GM12873 (cell line): ENCODE data around the gene DGLUCY.

Experiments
- TF ChIP-seq, protein P1 (sequence below): IDR thresholded peaks from 2 replicates; pipeline ENCODE4 v1.5.1; 2012; ENCODE audit warnings: low read depth, mild to moderate bottlenecking, moderate library complexity, low read length, control low read depth; ENCODE audit not compliant: insufficient read depth; ENCODE audit errors: missing control alignments

DGLUCY gene

DNA sequence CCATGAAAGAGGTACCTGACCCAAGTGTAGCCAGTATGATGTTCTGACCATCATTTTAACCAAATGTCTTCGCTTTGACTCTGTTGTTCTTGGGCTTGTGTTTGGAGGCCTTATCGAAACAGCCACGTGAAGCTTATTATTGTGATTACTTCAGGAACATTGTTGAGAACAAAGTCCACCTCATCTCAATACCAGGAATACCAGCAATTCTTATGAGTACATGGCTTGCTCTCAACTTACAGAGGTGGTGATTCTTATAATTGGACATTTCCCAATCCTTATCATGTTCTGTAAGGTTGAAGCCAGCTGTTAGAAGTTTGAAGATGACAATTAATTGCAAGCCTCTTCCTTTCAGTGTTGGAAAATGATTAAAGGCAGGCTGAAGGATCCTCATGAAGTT, 31.6 kb upstream of the DGLUCY start:
- TF ChIP-seq, protein P1, sequence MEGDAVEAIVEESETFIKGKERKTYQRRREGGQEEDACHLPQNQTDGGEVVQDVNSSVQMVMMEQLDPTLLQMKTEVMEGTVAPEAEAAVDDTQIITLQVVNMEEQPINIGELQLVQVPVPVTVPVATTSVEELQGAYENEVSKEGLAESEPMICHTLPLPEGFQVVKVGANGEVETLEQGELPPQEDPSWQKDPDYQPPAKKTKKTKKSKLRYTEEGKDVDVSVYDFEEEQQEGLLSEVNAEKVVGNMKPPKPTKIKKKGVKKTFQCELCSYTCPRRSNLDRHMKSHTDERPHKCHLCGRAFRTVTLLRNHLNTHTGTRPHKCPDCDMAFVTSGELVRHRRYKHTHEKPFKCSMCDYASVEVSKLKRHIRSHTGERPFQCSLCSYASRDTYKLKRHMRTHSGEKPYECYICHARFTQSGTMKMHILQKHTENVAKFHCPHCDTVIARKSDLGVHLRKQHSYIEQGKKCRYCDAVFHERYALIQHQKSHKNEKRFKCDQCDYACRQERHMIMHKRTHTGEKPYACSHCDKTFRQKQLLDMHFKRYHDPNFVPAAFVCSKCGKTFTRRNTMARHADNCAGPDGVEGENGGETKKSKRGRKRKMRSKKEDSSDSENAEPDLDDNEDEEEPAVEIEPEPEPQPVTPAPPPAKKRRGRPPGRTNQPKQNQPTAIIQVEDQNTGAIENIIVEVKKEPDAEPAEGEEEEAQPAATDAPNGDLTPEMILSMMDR = no peak

DNA sequence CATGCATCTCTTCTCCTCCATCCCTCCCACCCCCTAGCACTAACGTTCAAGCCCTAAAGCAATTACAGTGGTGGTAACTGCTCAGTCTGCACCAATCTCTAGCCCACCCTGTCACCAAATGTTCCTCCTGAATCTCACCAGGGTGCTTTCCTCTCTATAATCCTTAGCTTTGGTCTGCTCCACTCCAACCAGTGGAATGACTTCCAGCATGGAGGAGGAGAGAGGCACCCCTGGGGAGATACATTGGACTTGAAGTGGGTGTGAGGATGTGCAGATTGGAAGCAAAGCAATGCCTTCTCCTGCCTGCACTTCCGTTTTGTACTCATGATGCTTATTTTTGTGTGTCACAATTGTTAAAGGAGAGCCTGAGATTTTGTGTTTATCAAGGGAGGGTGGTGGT, 29.4 kb upstream of the DGLUCY start:
- TF ChIP-seq, protein P1 = no peak

DNA sequence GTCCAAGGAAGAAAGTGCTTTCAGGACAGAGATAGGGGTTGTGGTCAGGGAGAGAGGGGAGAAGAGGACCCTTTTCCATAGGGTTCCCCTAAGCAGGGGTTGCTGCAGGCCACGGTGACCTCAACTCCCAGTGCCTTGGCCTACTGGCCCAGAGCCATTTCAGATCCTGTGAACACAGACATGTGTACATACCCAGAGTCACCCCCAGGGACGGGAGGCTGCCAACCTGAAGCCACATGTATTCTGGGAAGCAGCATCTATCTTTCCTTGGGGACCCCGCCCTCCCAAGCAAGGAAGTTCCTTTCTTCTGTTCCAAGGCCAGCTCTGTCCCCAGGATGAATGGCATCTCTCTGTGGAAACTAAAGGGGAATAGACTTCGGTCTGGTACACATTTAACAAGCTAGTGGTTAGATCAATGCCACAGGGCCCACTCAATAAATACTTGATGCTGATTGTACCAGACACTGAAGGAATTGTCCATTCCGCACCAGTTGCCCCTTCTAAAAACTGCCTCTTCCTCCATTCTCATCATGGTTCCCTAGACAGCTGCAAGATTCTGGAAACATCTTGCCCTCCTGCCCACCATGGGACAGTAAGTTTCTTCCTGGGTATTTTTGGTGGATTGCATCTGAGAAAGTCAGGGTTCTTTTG, 25.2 kb upstream of the DGLUCY start:
- TF ChIP-seq, protein P1 = no peak

DNA sequence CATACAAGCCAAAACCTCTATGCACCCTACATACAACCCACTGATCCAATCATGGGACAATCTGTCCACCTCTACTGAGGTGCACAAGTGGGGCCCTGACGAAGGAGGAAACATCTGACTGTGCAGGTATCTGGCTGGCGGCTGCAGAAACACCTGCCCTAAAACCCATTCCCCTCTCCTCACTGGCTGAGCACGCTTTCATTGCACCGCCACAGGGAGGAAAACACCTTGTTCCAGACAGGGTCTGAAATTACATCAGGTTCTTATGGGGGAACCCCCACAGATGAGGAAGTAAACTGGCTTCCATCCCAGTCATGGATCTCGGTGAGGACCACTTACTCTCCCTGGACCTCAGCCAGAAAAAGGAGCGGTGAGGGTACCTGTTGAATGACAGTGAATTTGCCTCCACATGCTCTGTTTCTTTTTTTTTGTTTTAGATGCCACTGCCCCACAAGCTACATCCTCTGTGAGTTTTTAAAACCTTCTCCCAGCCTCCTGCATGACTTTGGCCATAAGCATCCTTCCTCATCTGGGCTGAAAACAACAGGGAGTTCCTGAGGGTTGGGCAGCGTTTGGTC, 23.8 kb upstream of the DGLUCY start:
- TF ChIP-seq, protein P1 = no peak

DNA sequence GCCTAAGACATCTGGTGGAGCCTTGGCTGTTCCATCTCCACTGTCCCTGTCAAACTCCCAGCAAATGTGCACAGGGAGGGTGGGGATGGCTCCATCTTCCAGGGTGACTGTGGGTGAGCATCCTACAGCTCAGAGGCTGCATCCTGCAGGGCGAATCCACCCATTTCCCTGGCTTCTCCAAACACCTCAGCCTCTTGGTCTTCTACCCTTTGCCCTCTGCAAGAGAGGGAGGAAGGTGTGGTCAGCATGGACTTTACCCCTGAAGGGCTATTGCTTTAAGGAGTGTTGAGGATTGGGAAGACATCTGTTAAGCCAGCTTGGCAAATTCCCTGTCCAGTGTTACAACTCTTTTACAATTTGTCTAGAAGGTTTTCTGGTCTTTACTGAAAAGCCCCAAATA, 23.1 kb upstream of the DGLUCY start:
- TF ChIP-seq, protein P1 = no peak

DNA sequence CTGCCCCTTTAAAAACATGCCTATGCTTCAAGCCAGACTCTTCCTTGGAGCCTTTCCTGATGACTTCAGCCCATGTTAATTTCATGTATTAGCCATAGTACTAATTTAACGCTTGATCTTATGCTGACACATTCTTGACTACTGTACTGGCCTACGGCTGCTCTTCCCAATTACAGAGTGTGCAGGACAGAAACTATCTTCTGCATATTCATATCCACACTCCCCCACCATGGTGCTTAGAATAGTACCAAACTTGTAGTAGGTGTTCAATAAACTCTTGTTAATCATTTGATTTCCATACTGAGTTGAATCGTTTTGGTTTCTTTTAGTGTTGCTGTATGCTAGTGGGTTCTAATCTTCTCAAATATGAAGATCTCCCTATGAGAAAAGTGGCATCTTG, 21.8 kb upstream of the DGLUCY start:
- TF ChIP-seq, protein P1 = no peak

DNA sequence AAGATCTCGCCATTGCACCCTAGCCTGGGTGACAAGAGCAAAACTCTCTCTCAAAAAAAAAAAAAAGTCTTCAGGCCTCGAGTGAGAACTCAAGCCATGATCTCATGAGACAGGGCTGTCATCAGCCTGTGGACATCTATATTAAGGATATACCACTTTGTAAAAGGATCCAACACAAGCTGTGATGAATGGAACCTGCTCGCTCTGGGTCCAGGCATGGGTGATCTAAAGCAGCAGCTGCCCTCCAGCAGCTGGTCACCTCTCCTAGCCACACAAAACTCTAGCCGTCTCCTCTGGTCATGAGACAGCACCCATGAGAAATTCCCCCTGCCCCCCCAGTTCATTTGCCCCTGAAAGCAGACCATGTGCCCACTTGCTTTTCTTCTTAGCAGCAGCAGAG, 19.1 kb upstream of the DGLUCY start:
- TF ChIP-seq, protein P1 = no peak
